Esophagus muscularis mucosa (tissue), 4 donors: Measurements from ENCODE around the gene ARSG. TPM values are rescaled to one million over a fixed set of nuclear protein-coding genes. Genes with fewer than 3 reads are reported as not detected.

Experiments
- DNase-seq: peaks from one replicate; pipeline ENCODE4 v3.0.0-alpha.2; 2017; ENCODE audit errors: extremely low spot score
- H3K27ac ChIP-seq, 4 donors: fragments of 200-600 bp; sonication (generic); replicated peaks in 1 of 4; 1 replicate in 3 of 4; 2 replicates in 1 of 4; pipeline ENCODE4 v1.5.1; 2016 to 2019; ENCODE audit warnings: mild to moderate bottlenecking in 1 of 4
- H3K27me3 ChIP-seq, 4 donors: fragments of 200-600 bp; sonication (generic); one replicate each; pipeline versions ENCODE4 v1.5.1 to v1.6.0; 2016 to 2019
- H3K36me3 ChIP-seq, 4 donors: fragments of 200-600 bp; sonication (generic); one replicate each; pipeline ENCODE4 v1.5.1; 2016 to 2019
- H3K4me1 ChIP-seq, 4 donors: fragments of 200-600 bp; sonication (generic); one replicate each; pipeline ENCODE4 v1.5.1; 2016 to 2019
- H3K4me3 ChIP-seq, 4 donors: fragments of 200-600 bp; sonication (generic); 1 replicate in 2 of 4; 2 replicates in 2 of 4; pipeline ENCODE4 v1.5.1; 2016 to 2019; ENCODE audit warnings: mild to moderate bottlenecking in 4 of 4, moderate library complexity in 1 of 4
- H3K9me3 ChIP-seq, 4 donors: fragments of 200-600 bp; sonication (generic); 1 replicate in 3 of 4; 2 replicates in 1 of 4; pipeline ENCODE4 v1.5.1; 2016 to 2019
- EP300 ChIP-seq: sonication (generic); formaldehyde crosslinking; IDR thresholded peaks from one replicate; pipeline ENCODE4 v1.6.1; 2017; ENCODE audit warnings: antibody characterized with exemption
- POLR2A ChIP-seq: fragments of 450-650 bp; IDR thresholded peaks from one replicate; pipeline ENCODE4 v1.6.1; 2017; ENCODE audit warnings: antibody characterized with exemption, moderate library complexity, mild to moderate bottlenecking, low read depth
- POLR2AphosphoS5 ChIP-seq, 2 donors: sonication (generic); formaldehyde crosslinking; IDR thresholded peaks; one replicate each; pipeline ENCODE4 v1.6.1; 2017; ENCODE audit warnings: antibody characterized with exemption in 2 of 2
- WGBS: methylation state at CpG from one replicate; pipeline ENCODE4 v1.1.5; 2018; 5-methylcytosine and 5-hydroxymethylcytosine counted together
- intact Hi-C: fragments of 100-400 bp; cut with DNase I; formaldehyde crosslinking; loops from one replicate; pipeline ENCODE4 v1.15.1; 2023
- total RNA-seq, 4 donors: library from RNA; depleted of rRNA; stranded (reverse); fragments of >200 nt; gene quantifications; one replicate each; pipeline versions ENCODE4 v1.1.0 to v1.2.1, GENCODE V29; 2016
- TF ChIP-seq, protein P1 (sequence below), 3 experiments: fragments of 200-600 bp in 2 of 3; fragments of 450-650 bp in 1 of 3; sonication (generic) in 2 of 3; IDR thresholded peaks; one replicate each; pipeline ENCODE4 v1.5.1; 2017 to 2019; ENCODE audit warnings: antibody characterized with exemption in 3 of 3, mild to moderate bottlenecking in 2 of 3, moderate library complexity in 1 of 3

Gene ARSG
- total RNA-seq, 4 donors from 2014 or later: 1.7 to 4.9 (median 2.8) TPM

DNA sequence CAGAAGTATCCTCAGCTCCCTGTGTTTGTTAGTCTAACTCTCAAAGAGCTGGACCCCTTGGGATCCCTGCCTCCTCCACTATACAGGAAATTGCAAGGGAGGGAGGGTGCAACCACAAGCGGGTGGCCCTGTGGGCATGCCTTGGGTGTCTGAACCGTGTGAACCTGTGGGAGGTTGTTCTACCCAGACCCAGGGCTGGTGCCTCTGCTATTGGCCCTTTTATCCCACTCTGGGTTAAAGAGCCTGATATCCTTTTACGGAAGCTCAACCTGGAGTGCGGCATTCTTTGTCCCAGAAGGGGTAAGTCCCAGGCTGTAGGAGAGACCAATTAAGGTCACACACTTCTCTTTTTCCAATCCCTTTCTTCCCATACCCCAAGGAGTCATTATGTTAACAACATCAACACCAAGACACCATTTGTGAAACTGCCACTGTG lies 53.4 kb downstream of the ARSG start:
- intact Hi-C loops: no loop called here
- TF ChIP-seq POLR2AphosphoS5 (IDR thresholded peaks at IDR 0.05) (no peak), EP300 (no peak), POLR2A (no peak)
- TF ChIP-seq, protein P1, sequence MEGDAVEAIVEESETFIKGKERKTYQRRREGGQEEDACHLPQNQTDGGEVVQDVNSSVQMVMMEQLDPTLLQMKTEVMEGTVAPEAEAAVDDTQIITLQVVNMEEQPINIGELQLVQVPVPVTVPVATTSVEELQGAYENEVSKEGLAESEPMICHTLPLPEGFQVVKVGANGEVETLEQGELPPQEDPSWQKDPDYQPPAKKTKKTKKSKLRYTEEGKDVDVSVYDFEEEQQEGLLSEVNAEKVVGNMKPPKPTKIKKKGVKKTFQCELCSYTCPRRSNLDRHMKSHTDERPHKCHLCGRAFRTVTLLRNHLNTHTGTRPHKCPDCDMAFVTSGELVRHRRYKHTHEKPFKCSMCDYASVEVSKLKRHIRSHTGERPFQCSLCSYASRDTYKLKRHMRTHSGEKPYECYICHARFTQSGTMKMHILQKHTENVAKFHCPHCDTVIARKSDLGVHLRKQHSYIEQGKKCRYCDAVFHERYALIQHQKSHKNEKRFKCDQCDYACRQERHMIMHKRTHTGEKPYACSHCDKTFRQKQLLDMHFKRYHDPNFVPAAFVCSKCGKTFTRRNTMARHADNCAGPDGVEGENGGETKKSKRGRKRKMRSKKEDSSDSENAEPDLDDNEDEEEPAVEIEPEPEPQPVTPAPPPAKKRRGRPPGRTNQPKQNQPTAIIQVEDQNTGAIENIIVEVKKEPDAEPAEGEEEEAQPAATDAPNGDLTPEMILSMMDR (IDR thresholded peaks at IDR 0.05): no peak
- Histone ChIP-seq H3K27ac (no peak overlapping the region), H3K4me3 (no peak overlapping the region), H3K4me1 (no peaks in the 10 kb centered on the region), H3K9me3 (no peaks in the 10 kb centered on the region), H3K36me3 (peaks cover 0 to 3% (median 0%) of the 10 kb centered on the region in 4 donors), H3K27me3 (no peaks in the 10 kb centered on the region)
- no peak for DNase-seq
- WGBS: 88% methylated on average over 3 of the region's 4 CpGs

DNA sequence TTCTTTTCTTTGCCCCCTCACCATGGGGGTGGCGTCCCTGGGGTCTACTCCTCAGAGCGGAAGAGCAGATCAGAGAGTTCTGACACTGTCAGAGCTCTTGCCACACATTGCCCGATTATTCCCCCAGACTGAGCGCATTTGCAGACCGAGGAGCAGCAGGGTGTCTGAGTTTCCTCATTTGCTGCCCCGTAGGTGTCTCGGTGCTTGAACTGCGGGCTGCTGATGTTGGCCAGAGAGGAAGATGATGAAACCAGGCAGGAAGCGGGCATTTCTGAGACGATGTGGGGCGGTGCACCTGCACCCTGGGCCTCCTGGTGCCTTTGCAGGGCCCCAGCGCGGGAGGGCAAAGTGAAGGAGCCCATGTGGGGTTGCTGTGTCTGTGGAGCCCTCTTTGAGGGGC lies 55.2 kb downstream of the ARSG start:
- Histone ChIP-seq H3K4me1 (no peaks in the 10 kb centered on the region), H3K27me3 (no peaks in the 10 kb centered on the region), H3K9me3 (no peaks in the 10 kb centered on the region), H3K36me3 (peaks cover 0 to 3% (median 0%) of the 10 kb centered on the region in 4 donors), H3K27ac (no peak overlapping the region), H3K4me3 (no peak overlapping the region)
- 74% methylated on average over 13 of the region's 13 CpGs for WGBS
- intact Hi-C loops: no loop called here
- TF ChIP-seq EP300 (no peak), POLR2AphosphoS5 (IDR thresholded peaks at IDR 0.05) (peak in 1 of 2 donors; percentile 8)
- TF ChIP-seq, protein P1 (IDR thresholded peaks at IDR 0.05): no peak
- DNase-seq: no peak

DNA sequence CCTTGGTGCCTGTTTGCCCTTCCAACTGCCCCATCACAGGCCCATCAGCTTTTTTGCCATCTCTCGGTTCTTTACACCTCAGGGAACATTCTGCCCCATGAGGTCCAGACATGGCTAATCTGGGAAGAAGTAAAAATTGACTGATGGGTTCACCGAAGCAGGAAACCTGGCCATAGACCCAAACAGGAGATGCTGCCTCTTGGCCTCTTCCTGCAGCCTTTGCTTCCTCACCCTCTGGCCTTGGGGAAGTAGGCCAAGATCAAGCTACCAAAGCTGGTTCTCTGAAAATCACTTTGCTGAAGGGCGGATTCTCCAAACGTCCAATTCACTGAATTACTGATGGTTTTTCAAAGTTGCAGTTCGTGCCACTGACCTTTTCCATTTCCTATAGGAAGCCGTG lies 56.1 kb downstream of the ARSG start:
- no peak for DNase-seq
- no peaks in the 10 kb centered on the region for H3K27me3 ChIP-seq
- 80% methylated on average over 6 of the region's 6 CpGs for WGBS
- intact Hi-C loops: no loop called here
- TF ChIP-seq, protein P1 (IDR thresholded peaks at IDR 0.05): no peak
- TF ChIP-seq POLR2AphosphoS5 (IDR thresholded peaks at IDR 0.05) (no peak), POLR2A (no peak), EP300 (no peak)
- H3K4me3 ChIP-seq: no peak overlapping the region
- H3K9me3 ChIP-seq: no peaks in the 10 kb centered on the region
- peaks cover 0 to 3% (median 0%) of the 10 kb centered on the region in 4 donors for H3K36me3 ChIP-seq
- H3K27ac ChIP-seq: no peak overlapping the region
- H3K4me1 ChIP-seq: no peaks in the 10 kb centered on the region

DNA sequence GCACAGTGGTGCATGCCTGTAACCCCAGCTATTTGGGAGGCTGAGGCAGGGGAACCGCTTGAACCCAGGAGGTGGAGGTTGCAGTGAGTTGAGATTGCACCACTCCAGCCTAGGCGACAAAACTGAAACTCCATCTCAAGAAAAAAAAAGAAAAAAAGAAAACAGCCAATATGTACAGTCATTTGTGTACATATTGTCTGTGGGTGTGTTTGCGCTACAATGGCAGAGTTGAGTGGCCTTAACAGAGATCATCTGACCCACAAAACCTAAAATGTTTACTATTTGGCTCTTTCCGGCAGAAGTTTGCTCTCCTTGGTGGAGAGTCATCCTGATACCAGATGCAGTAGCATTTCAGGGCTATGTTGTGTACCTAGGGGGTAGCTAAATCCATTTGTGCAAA lies 57.9 kb downstream of the ARSG start:
- intact Hi-C loops: no loop called here
- no peaks in the 10 kb centered on the region for H3K27me3 ChIP-seq
- no peaks in the 10 kb centered on the region for H3K4me1 ChIP-seq
- H3K27ac ChIP-seq: no peak overlapping the region
- no peaks in the 10 kb centered on the region for H3K9me3 ChIP-seq
- DNase-seq: no peak
- peaks cover 0 to 3% (median 0%) of the 10 kb centered on the region in 4 donors for H3K36me3 ChIP-seq
- H3K4me3 ChIP-seq: no peak overlapping the region
- WGBS: 89% methylated on average over 4 of the region's 4 CpGs
- no peak for TF ChIP-seq POLR2A
- no peak for TF ChIP-seq POLR2AphosphoS5 (IDR thresholded peaks at IDR 0.05)
- TF ChIP-seq, protein P1 (IDR thresholded peaks at IDR 0.05): no peak
- no peak for TF ChIP-seq EP300

DNA sequence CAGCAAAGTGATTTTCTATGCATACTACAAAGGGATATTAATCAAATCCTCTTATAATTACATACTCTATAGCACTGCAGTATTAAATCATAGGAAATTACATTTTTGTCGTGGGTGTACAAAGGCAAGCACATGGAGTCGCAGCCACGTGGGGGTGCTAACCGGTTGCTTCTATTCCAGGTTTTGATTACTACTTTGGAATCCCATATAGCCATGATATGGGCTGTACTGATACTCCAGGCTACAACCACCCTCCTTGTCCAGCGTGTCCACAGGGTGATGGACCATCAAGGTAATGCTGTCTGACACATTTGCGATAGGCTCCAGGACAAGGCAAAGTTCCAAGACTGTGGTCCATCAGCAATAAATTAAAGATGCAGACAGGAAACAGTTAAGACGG lies 60.1 kb downstream of the ARSG start:
- H3K4me3 ChIP-seq: no peak overlapping the region
- no peaks in the 10 kb centered on the region for H3K9me3 ChIP-seq
- H3K27me3 ChIP-seq: no peaks in the 10 kb centered on the region
- H3K4me1 ChIP-seq: no peaks in the 10 kb centered on the region
- no peaks in the 10 kb centered on the region for H3K36me3 ChIP-seq
- H3K27ac ChIP-seq: no peak overlapping the region
- 82% methylated on average over 7 of the region's 7 CpGs for WGBS
- intact Hi-C loops: no loop called here
- TF ChIP-seq, protein P1 (IDR thresholded peaks at IDR 0.05): no peak
- no peak for TF ChIP-seq POLR2A
- no peak for TF ChIP-seq EP300
- TF ChIP-seq POLR2AphosphoS5 (IDR thresholded peaks at IDR 0.05): no peak
- DNase-seq: no peak
